IMR-90 (cell line): ENCODE measurements around the gene MAPKAP1. TPM values are rescaled to one million over a fixed set of nuclear protein-coding genes. Genes with fewer than 3 reads are reported as not detected.

Source experiments
- microRNA-seq, 2 experiments: library from miRNA; stranded (forward) in 1 of 2; unstranded in 1 of 2; fragments of 10-50 nt in 1 of 2; fragments of <30 nt in 1 of 2; gene quantifications in 1 of 2; microRNA quantifications in 1 of 2; one replicate each; pipeline versions ENCODE3 to v1.1.0; 2013 to 2020; ENCODE audit not compliant: insufficient read depth in 1 of 2, insufficient read length in 1 of 2, unreplicated experiment in 1 of 2
- polyA plus RNA-seq, 3 experiments: library from polyadenylated mRNA; depleted of rRNA; stranded (reverse); fragments of >200 nt; gene quantifications; 2 replicates each; pipeline ENCODE4 v1.2.3, GENCODE V29; 2012; ENCODE audit warnings: low replicate concordance in 1 of 3
- small RNA-seq, 5 experiments: library from RNA; depleted of rRNA; stranded (forward); fragments of <200 nt; gene quantifications; one replicate each; pipeline ENCODE3, GENCODE V24; 2012
- total RNA-seq: library from RNA; depleted of rRNA; stranded (reverse); fragments of >200 nt; gene quantifications from 2 replicates; pipeline ENCODE4 v1.2.3, GENCODE V29; 2012; rRNA removed

Gene MAPKAP1
- total and polyA plus RNA-seq, 2 of the 4 experiments (the other 2 are of a cell fraction): 87.2 to 158 TPM

Small RNA genes within 50 kb of the gene (microRNA-seq; reads per million reads assigned to microRNA genes)
- gene RF00017 (ENCODE audit: insufficient read depth, insufficient read length): not detected

Small RNA genes within 50 kb of the gene (small RNA-seq; reads per million reads assigned to genes)
- gene RF00017: 0 reads per million in 5 experiments

Other genes starting within 250 kb of the MAPKAP1 start
- gene PBX3, start 40.2 kb upstream of the MAPKAP1 start, total RNA-seq: 15.6 and 16.4 TPM in 2 replicates
- gene PBX3, start 40.2 kb upstream of the MAPKAP1 start, polyA plus RNA-seq (2012; rRNA removed): 12.0 and 13.1 TPM in 2 replicates